MM.1S (cell line): ENCODE results near the gene NCKAP5.

Source experiments
- DNase-seq: peaks from one replicate; pipeline ENCODE4 v3.0.0-alpha.2; 2015
- H2AFZ ChIP-seq: fragments of 300-600 bp; sonication (generic); 2 replicates; pipeline ENCODE4 v1.6.0; 2016; ENCODE audit warnings: antibody characterized with exemption, low read length
- H3F3A ChIP-seq: fragments of 300-600 bp; sonication (generic); 2 replicates; pipeline ENCODE4 v1.6.1; 2016; ENCODE audit warnings: mild to moderate bottlenecking, antibody characterized with exemption, low read length, moderate library complexity, mixed read lengths; ENCODE audit not compliant: insufficient read depth
- H3K27ac ChIP-seq: fragments of 300-600 bp; sonication (generic); 2 replicates; pipeline ENCODE4 v1.5.1; 2016; ENCODE audit warnings: mild to moderate bottlenecking, low read length
- H3K27me3 ChIP-seq: fragments of 300-600 bp; sonication (generic); replicated peaks from 2 replicates; pipeline ENCODE4 v1.6.0; 2016; ENCODE audit warnings: low read length; ENCODE audit not compliant: insufficient read depth
- H3K36me3 ChIP-seq: fragments of 300-600 bp; sonication (generic); replicated peaks from 2 replicates; pipeline ENCODE4 v1.6.1; 2016; ENCODE audit warnings: mild to moderate bottlenecking, low read length, mixed read lengths; ENCODE audit not compliant: insufficient read depth
- H3K4me1 ChIP-seq: fragments of 300-600 bp; sonication (generic); 2 replicates; pipeline ENCODE4 v1.6.1; 2016; ENCODE audit warnings: low read length, mixed read lengths
- H3K4me2 ChIP-seq: fragments of 300-600 bp; sonication (generic); 2 replicates; pipeline ENCODE4 v1.6.0; 2016; ENCODE audit warnings: low read depth, low read length
- H3K4me3 ChIP-seq: fragments of 300-600 bp; sonication (generic); 2 replicates; pipeline ENCODE4 v1.5.1; 2016; ENCODE audit warnings: low read length, mixed read lengths
- H3K79me2 ChIP-seq: fragments of 300-600 bp; sonication (generic); 2 replicates; pipeline ENCODE4 v1.6.1; 2016; ENCODE audit warnings: mixed run types, low read length, mixed read lengths
- H3K9ac ChIP-seq: fragments of 300-600 bp; sonication (generic); 2 replicates; pipeline ENCODE4 v1.6.1; 2016; ENCODE audit warnings: low read length, mixed read lengths
- H3K9me2 ChIP-seq: fragments of 300-600 bp; sonication (generic); replicated peaks from 2 replicates; pipeline ENCODE4 v1.6.1; 2016; ENCODE audit warnings: mild to moderate bottlenecking, low read length, mixed read lengths; ENCODE audit not compliant: insufficient read depth
- H3K9me3 ChIP-seq: fragments of 300-600 bp; sonication (generic); replicated peaks from 2 replicates; pipeline ENCODE4 v1.6.1; 2016; ENCODE audit warnings: mild to moderate bottlenecking, low read length, mixed read lengths; ENCODE audit not compliant: insufficient read depth
- H4K20me1 ChIP-seq: fragments of 300-600 bp; sonication (generic); 2 replicates; pipeline ENCODE4 v1.6.1; 2016; ENCODE audit warnings: mild to moderate bottlenecking, low read length, moderate library complexity, mixed read lengths; ENCODE audit not compliant: insufficient read depth
- CTCF ChIP-seq: fragments of 300-600 bp; sonication (generic); IDR thresholded peaks from 2 replicates; pipeline ENCODE4 v1.5.1; 2016; ENCODE audit warnings: antibody characterized with exemption, low read length, mixed read lengths
- EZH2 ChIP-seq: fragments of 300-600 bp; sonication (generic); optimal IDR thresholded peaks from 2 replicates; pipeline ENCODE3; 2017; ENCODE audit warnings: low read depth, mild to moderate bottlenecking, antibody characterized with exemption, low read length, mixed read lengths
- EZH2phosphoT487 ChIP-seq: fragments of 300-600 bp; sonication (generic); IDR thresholded peaks from 2 replicates; pipeline ENCODE4 v1.6.1; 2018; ENCODE audit warnings: antibody characterized with exemption, low read length

NCKAP5 gene

GRCh38 chr2:133371286-133371685 lies 197.0 kb downstream of the NCKAP5 start:
- no peaks in the 10 kb centered on the region for H3F3A ChIP-seq
- no peak overlapping the region for H3K27ac ChIP-seq
- no peak overlapping the region for H3K9ac ChIP-seq
- no peaks in the 10 kb centered on the region for H3K36me3 ChIP-seq
- DNase-seq: no peak
- H3K4me2 ChIP-seq: no peak overlapping the region
- no peaks in the 10 kb centered on the region for H3K79me2 ChIP-seq
- no peaks in the 10 kb centered on the region for H3K27me3 ChIP-seq
- no peak overlapping the region for H2AFZ ChIP-seq
- no peak overlapping the region for H3K4me3 ChIP-seq
- no peaks in the 10 kb centered on the region for H3K9me3 ChIP-seq
- TF ChIP-seq EZH2: no peak
- no peak for TF ChIP-seq CTCF
- TF ChIP-seq EZH2phosphoT487: no peak
- no peaks in the 10 kb centered on the region for H4K20me1 ChIP-seq
- no peaks in the 10 kb centered on the region for H3K4me1 ChIP-seq
- no peaks in the 10 kb centered on the region for H3K9me2 ChIP-seq

DNA sequence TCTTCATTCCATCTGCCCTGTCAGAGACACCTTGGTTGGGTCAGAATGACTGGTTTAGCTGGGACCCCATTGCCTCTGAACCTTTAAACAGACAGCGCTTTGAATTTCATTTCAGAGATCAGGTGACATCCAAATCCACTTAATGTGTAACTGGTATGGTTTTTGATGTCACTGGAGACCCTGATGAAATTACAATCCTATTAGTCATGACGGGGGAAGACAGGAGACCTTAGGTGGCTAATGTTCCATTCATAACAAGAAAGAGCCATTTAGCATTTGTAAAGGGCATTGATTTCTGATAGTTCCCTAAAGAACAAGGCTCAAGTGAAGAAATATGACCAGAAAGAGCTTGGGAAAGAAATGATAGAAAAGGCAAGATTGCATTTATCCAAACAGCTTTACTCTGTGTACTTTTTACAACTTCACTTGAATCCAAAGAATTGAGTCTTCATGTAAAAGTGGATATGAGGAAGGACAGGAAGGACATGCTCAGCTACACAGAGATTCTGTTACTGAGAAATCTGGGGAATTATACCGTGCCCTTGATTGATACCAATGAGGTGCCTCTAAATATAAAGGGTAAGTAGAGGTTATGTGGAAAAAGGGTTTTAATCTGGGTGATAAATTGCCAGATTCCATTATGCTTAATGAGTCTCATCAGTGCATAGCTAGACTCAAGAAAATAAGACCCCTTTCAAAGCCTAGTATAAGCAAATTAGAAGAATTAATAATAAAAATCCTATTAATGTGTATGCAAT lies 198.2 kb downstream of the NCKAP5 start:
- H3K27me3 ChIP-seq: no peaks in the 10 kb centered on the region
- H3K79me2 ChIP-seq: no peaks in the 10 kb centered on the region
- no peaks in the 10 kb centered on the region for H3F3A ChIP-seq
- H2AFZ ChIP-seq: no peak overlapping the region
- no peak overlapping the region for H3K27ac ChIP-seq
- H3K4me1 ChIP-seq: no peaks in the 10 kb centered on the region
- H3K36me3 ChIP-seq: no peaks in the 10 kb centered on the region
- no peaks in the 10 kb centered on the region for H3K9me2 ChIP-seq
- no peak overlapping the region for H3K4me2 ChIP-seq
- no peaks in the 10 kb centered on the region for H3K9me3 ChIP-seq
- DNase-seq: no peak
- H4K20me1 ChIP-seq: no peaks in the 10 kb centered on the region
- no peak overlapping the region for H3K4me3 ChIP-seq
- no peak for TF ChIP-seq CTCF
- TF ChIP-seq EZH2phosphoT487: no peak
- TF ChIP-seq EZH2: no peak
- H3K9ac ChIP-seq: no peak overlapping the region

GRCh38 chr2:133365117-133365516 lies 203.1 kb downstream of the NCKAP5 start:
- no peak for DNase-seq

More at GRCh38 chr2:133365117-133365516, 203.1 kb downstream of the NCKAP5 start:
- TF ChIP-seq EZH2phosphoT487: no peak
- TF ChIP-seq CTCF: no peak
- no peak for TF ChIP-seq EZH2
- no peaks in the 10 kb centered on the region for H3K27me3 ChIP-seq
- H3K36me3 ChIP-seq: no peaks in the 10 kb centered on the region
- H4K20me1 ChIP-seq: no peaks in the 10 kb centered on the region
- H3K79me2 ChIP-seq: no peaks in the 10 kb centered on the region
- no peaks in the 10 kb centered on the region for H3K9me3 ChIP-seq
- H3K9me2 ChIP-seq: no peaks in the 10 kb centered on the region
- H3K4me2 ChIP-seq: no peak overlapping the region
- no peak overlapping the region for H3K9ac ChIP-seq
- H3K4me3 ChIP-seq: no peak overlapping the region
- H2AFZ ChIP-seq: no peak overlapping the region
- no peaks in the 10 kb centered on the region for H3K4me1 ChIP-seq
- no peaks in the 10 kb centered on the region for H3F3A ChIP-seq
- no peak overlapping the region for H3K27ac ChIP-seq
